IPS DF 19.7 (cell line): ENCODE results near the gene SOCS2.
"Not testable (repeated sequence)": the region's sequence is repeated elsewhere in the genome, so short reads cannot be mapped to it uniquely, and the experiment has no call there.

Experiments used
- DNase-seq: peaks from one replicate; pipeline ENCODE4 v3.0.0-alpha.2; 2013; ENCODE audit warnings: low read depth, low spot score

SOCS2 gene

GRCh38 chr12:93593843-93594242 is 21.4 kb downstream of the SOCS2 start:
- DNase-seq = no peak

- no peak for DNase-seq
These were observed 22.4 kb downstream of the SOCS2 start for GRCh38 chr12:93594766-93595311.

GRCh38 chr12:93595351-93595750 is 22.9 kb downstream of the SOCS2 start:
- DNase-seq = no peak

GRCh38 chr12:93597608-93598007 is 25.1 kb downstream of the SOCS2 start:
- DNase-seq = no peak

GRCh38 chr12:93599192-93599591 is 26.7 kb downstream of the SOCS2 start:
- DNase-seq = no peak

GRCh38 chr12:93601591-93601990 is 29.1 kb downstream of the SOCS2 start:
- DNase-seq = no peak

- no peak for DNase-seq
These were observed 30.6 kb downstream of the SOCS2 start for GRCh38 chr12:93602897-93603668.

- no peak for DNase-seq
These were observed 31.3 kb downstream of the SOCS2 start for GRCh38 chr12:93603762-93604161.

GRCh38 chr12:93608313-93608712 is 35.8 kb downstream of the SOCS2 start:
- no peak for DNase-seq

GRCh38 chr12:93609281-93610192 is 37.1 kb downstream of the SOCS2 start:
- no peak for DNase-seq

- DNase-seq = no peak
These were observed 40.3 kb downstream of the SOCS2 start for GRCh38 chr12:93612776-93613175.

GRCh38 chr12:93614917-93615596 is 42.6 kb downstream of the SOCS2 start:
- no peak for DNase-seq

GRCh38 chr12:93616584-93617101 is 44.2 kb downstream of the SOCS2 start:
- DNase-seq = peak; percentile 78

- DNase-seq = no peak
These were observed 46.5 kb downstream of the SOCS2 start for GRCh38 chr12:93618891-93619410.

- DNase-seq = no peak
These were observed 49.5 kb downstream of the SOCS2 start for GRCh38 chr12:93621986-93622385.

- DNase-seq = no peak
These were observed 50.0 kb downstream of the SOCS2 start for GRCh38 chr12:93622485-93622884.

GRCh38 chr12:93624595-93625294 is 52.3 kb downstream of the SOCS2 start:
- DNase-seq = no peak

GRCh38 chr12:93625295-93625645 is 52.8 kb downstream of the SOCS2 start:
- not testable (repeated sequence) for DNase-seq

GRCh38 chr12:93626160-93626559 is 53.7 kb downstream of the SOCS2 start:
- no peak for DNase-seq
